ENCODE data around the gene SMIM41.
A peak's percentile ranks its signal among the peaks of the same experiment; 100 is the strongest.

SMIM41 gene

GRCh38 chr12:52062167-52063081 lies 17.1 kb upstream of the SMIM41 start:
- H3K4me1 Mint-ChIP-seq: no peaks in the 10 kb centered on the region
- H3K9me3 Mint-ChIP-seq: no peaks in the 10 kb centered on the region
- no peak overlapping the region for H3K27ac Mint-ChIP-seq (ENCODE audit: low read depth)
- DNase-seq (ENCODE audit: low spot score in 2 of 2) (no peak), ATAC-seq (replicated peaks; ENCODE audit: extremely low read depth, poor library complexity, severe bottlenecking) (no peak)
- no peaks in the 10 kb centered on the region for H3K36me3 Mint-ChIP-seq (ENCODE audit: insufficient read depth)
- H3K27me3 Mint-ChIP-seq: peaks cover 31% of the 10 kb centered on the region
- no peak overlapping the region for H3K4me3 Mint-ChIP-seq

- no peak overlapping the region for H3K4me3 Mint-ChIP-seq
- H3K27ac Mint-ChIP-seq (ENCODE audit: low read depth): no peak overlapping the region
- no peaks in the 10 kb centered on the region for H3K4me1 Mint-ChIP-seq
- ATAC-seq (replicated peaks; ENCODE audit: extremely low read depth, poor library complexity, severe bottlenecking) (no peak), DNase-seq (ENCODE audit: low spot score in 2 of 2) (no peak)
- H3K36me3 Mint-ChIP-seq (ENCODE audit: insufficient read depth): no peaks in the 10 kb centered on the region
- H3K27me3 Mint-ChIP-seq: peaks cover 31% of the 10 kb centered on the region
- H3K9me3 Mint-ChIP-seq: no peaks in the 10 kb centered on the region
Measured at GRCh38 chr12:52063082-52063924, 16.2 kb upstream of the SMIM41 start.

- Mint-ChIP-seq H3K27ac (ENCODE audit: low read depth) (peak overlapping the region; percentile 47), H3K4me1 (peaks cover under 1% of the 10 kb centered on the region), H3K36me3 (ENCODE audit: insufficient read depth) (no peaks in the 10 kb centered on the region), H3K4me3 (no peak overlapping the region), H3K27me3 (peaks cover 31% of the 10 kb centered on the region), H3K9me3 (no peaks in the 10 kb centered on the region)
- DNase-seq (ENCODE audit: low spot score in 2 of 2): no peak
- ATAC-seq (replicated peaks; ENCODE audit: extremely low read depth, poor library complexity, severe bottlenecking): no peak
Measured at GRCh38 chr12:52063981-52064649, 15.4 kb upstream of the SMIM41 start.

- no peak for DNase-seq (ENCODE audit: low spot score in 2 of 2)
- peaks cover 31% of the 10 kb centered on the region for H3K27me3 Mint-ChIP-seq
- no peak overlapping the region for H3K4me3 Mint-ChIP-seq
- peaks cover 22% of the 10 kb centered on the region for H3K4me1 Mint-ChIP-seq
- H3K36me3 Mint-ChIP-seq (ENCODE audit: insufficient read depth): peaks cover 7% of the 10 kb centered on the region
- no peak for ATAC-seq (replicated peaks; ENCODE audit: extremely low read depth, poor library complexity, severe bottlenecking)
- H3K9me3 Mint-ChIP-seq: no peaks in the 10 kb centered on the region
- no peak overlapping the region for H3K27ac Mint-ChIP-seq (ENCODE audit: low read depth)
Measured at GRCh38 chr12:52066346-52067080, 13.0 kb upstream of the SMIM41 start.

- Mint-ChIP-seq H3K9me3 (no peaks in the 10 kb centered on the region), H3K27me3 (peaks cover 31% of the 10 kb centered on the region), H3K36me3 (ENCODE audit: insufficient read depth) (peaks cover 7% of the 10 kb centered on the region), H3K4me3 (no peak overlapping the region), H3K4me1 (peaks cover 26% of the 10 kb centered on the region), H3K27ac (ENCODE audit: low read depth) (no peak overlapping the region)
- no peak for ATAC-seq (replicated peaks; ENCODE audit: extremely low read depth, poor library complexity, severe bottlenecking)
- no peak for DNase-seq (ENCODE audit: low spot score in 2 of 2)
Measured at GRCh38 chr12:52067081-52067374, 12.5 kb upstream of the SMIM41 start.

GRCh38 chr12:52069327-52070184 lies 9.9 kb upstream of the SMIM41 start, which contains the start of gene ATG101:
Gene ATG101, plus strand, starts transcription at chr12:52069978. Its CDS starts 3,673 bp downstream, at chr12:52073651.
- H3K4me3 Mint-ChIP-seq: peak within 1 kb of the TSS; percentile 96
- no peaks in the 10 kb centered on the region for H3K9me3 Mint-ChIP-seq
- H3K4me1 Mint-ChIP-seq: peaks cover 44% of the 10 kb centered on the region

GRCh38 chr12:52070185-52070925 lies 9.1 kb upstream of the SMIM41 start:
- Mint-ChIP-seq H3K4me3 (peak overlapping the region; percentile 96), H3K27ac (ENCODE audit: low read depth) (peak overlapping the region; percentile 94), H3K4me1 (peaks cover 44% of the 10 kb centered on the region), H3K27me3 (peaks cover 9% of the 10 kb centered on the region), H3K9me3 (no peaks in the 10 kb centered on the region), H3K36me3 (ENCODE audit: insufficient read depth) (peaks cover 23% of the 10 kb centered on the region)
- ATAC-seq (replicated peaks; ENCODE audit: extremely low read depth, poor library complexity, severe bottlenecking) (peak; percentile 5), DNase-seq (ENCODE audit: low spot score in 2 of 2) (no peak)

More at GRCh38 chr12:52069327-52070184, 9.9 kb upstream of the SMIM41 start, which contains the start of gene ATG101:
- Mint-ChIP-seq H3K27me3 (peaks cover 17% of the 10 kb centered on the region), H3K27ac (ENCODE audit: low read depth) (peak within 1 kb of the TSS; percentile 94), H3K36me3 (ENCODE audit: insufficient read depth) (peaks cover 17% of the 10 kb centered on the region)
- DNase-seq (ENCODE audit: low spot score in 2 of 2) (peak; percentile 78 to 83), ATAC-seq (replicated peaks; ENCODE audit: extremely low read depth, poor library complexity, severe bottlenecking) (peak; percentile 98)

- no peaks in the 10 kb centered on the region for H3K27me3 Mint-ChIP-seq
- peaks cover 34% of the 10 kb centered on the region for H3K36me3 Mint-ChIP-seq (ENCODE audit: insufficient read depth)
- ATAC-seq (replicated peaks; ENCODE audit: extremely low read depth, poor library complexity, severe bottlenecking) (no peak), DNase-seq (ENCODE audit: low spot score in 2 of 2) (no peak)
- H3K9me3 Mint-ChIP-seq: no peaks in the 10 kb centered on the region
- no peak overlapping the region for H3K4me3 Mint-ChIP-seq
- H3K4me1 Mint-ChIP-seq: peaks cover 51% of the 10 kb centered on the region
- H3K27ac Mint-ChIP-seq (ENCODE audit: low read depth): no peak overlapping the region
Measured at GRCh38 chr12:52073531-52074381, 5.7 kb upstream of the SMIM41 start.

- H3K4me1 Mint-ChIP-seq: peaks cover 42% of the 10 kb centered on the region
- no peak for ATAC-seq (replicated peaks; ENCODE audit: extremely low read depth, poor library complexity, severe bottlenecking)
- H3K27ac Mint-ChIP-seq (ENCODE audit: low read depth): no peak overlapping the region
- H3K9me3 Mint-ChIP-seq: no peaks in the 10 kb centered on the region
- no peak overlapping the region for H3K4me3 Mint-ChIP-seq
- no peak for DNase-seq (ENCODE audit: low spot score in 2 of 2)
- H3K36me3 Mint-ChIP-seq (ENCODE audit: insufficient read depth): peaks cover 31% of the 10 kb centered on the region
- H3K27me3 Mint-ChIP-seq: no peaks in the 10 kb centered on the region
Measured at GRCh38 chr12:52074971-52075724, 4.4 kb upstream of the SMIM41 start.

GRCh38 chr12:52076811-52077210 lies 2.7 kb upstream of the SMIM41 start:
- no peaks in the 10 kb centered on the region for H3K9me3 Mint-ChIP-seq
- peaks cover 29% of the 10 kb centered on the region for H3K36me3 Mint-ChIP-seq (ENCODE audit: insufficient read depth)
- H3K4me1 Mint-ChIP-seq: peaks cover 31% of the 10 kb centered on the region
- ATAC-seq (replicated peaks; ENCODE audit: extremely low read depth, poor library complexity, severe bottlenecking) (no peak), DNase-seq (ENCODE audit: low spot score in 2 of 2) (no peak)
- no peak overlapping the region for H3K4me3 Mint-ChIP-seq
- H3K27me3 Mint-ChIP-seq: no peaks in the 10 kb centered on the region
- H3K27ac Mint-ChIP-seq (ENCODE audit: low read depth): no peak overlapping the region
